HepG2 (cell line): ENCODE measurements around the gene PKDREJ. TPM values are rescaled to one million over a fixed set of nuclear protein-coding genes. Genes with fewer than 3 reads are reported as not detected.

Experiments
- ATAC-seq: fragments of 200-7000 bp; cut with Tn5 transposase; 3 replicates; pipeline ENCODE4 v1.9.1; 2020; ENCODE audit warnings: mild to moderate bottlenecking, moderate library complexity
- BruUV-seq: library from RNA; stranded (reverse); fragments of 400-500 nt; replicated peaks from 2 replicates; lab custom pipeline; 2021; lab: Mats Ljungman, UMichigan
- CTCF ChIA-PET: fragments of 300-600 bp; formaldehyde crosslinking; extraction: SDS; loops from one replicate; lab custom pipeline; 2021; ENCODE audit warnings: low total read pairs, inconsistent platforms, low intra/inter-chr PET ratio; lab: Yijun Ruan, JAX
- POLR2A ChIA-PET: fragments of 350-600 bp; sonication (Branson Sonifier 250); formaldehyde crosslinking; loops from one replicate; lab custom pipeline; 2020; ENCODE audit warnings: antibody characterized with exemption, inconsistent platforms; lab: Yijun Ruan, JAX
- DNase-seq: peaks from one replicate; pipeline ENCODE4 v3.0.0-alpha.2; 2015; ENCODE audit warnings: low spot score
- FAIRE-seq: peaks from 3 replicates; lab custom pipeline; 2011; peaks lifted over from hg19 to GRCh38; lab: Jason Lieb, UNC
- H2AFZ ChIP-seq: one replicate; pipeline ENCODE4 v1.6.1; 2011; ENCODE audit warnings: low read length, inconsistent platforms
- H3K27ac ChIP-seq: fragments of 300-600 bp; 3 replicates; pipeline ENCODE4 v1.8.0; 2011; ENCODE audit warnings: mixed run types, mild to moderate bottlenecking, mixed read lengths, low read length, inconsistent platforms; ENCODE audit not compliant: insufficient read depth; ENCODE audit errors: extremely low read length
- H3K27me3 ChIP-seq, 2 experiments: fragments of 200-600 bp in 1 of 2; 2 replicates in 1 of 2; 3 replicates in 1 of 2; pipeline versions ENCODE4 v1.6.0 to v1.8.0; 2011; ENCODE audit warnings: low read length in 2 of 2, mild to moderate bottlenecking in 2 of 2, moderate library complexity in 2 of 2, inconsistent platforms in 1 of 2; ENCODE audit not compliant: insufficient read depth in 2 of 2, control insufficient read depth in 1 of 2
- H3K36me3 ChIP-seq, 2 experiments: fragments of 200-600 bp in 1 of 2; replicated peaks in 1 of 2; 2 replicates in 1 of 2; 3 replicates in 1 of 2; pipeline versions ENCODE4 v1.5.1 to v1.8.0; 2011; ENCODE audit warnings: low read length in 2 of 2, inconsistent platforms in 1 of 2; ENCODE audit not compliant: insufficient read depth in 2 of 2, control insufficient read depth in 1 of 2
- H3K4me1 ChIP-seq: 2 replicates; pipeline ENCODE4 v1.5.1; 2012; ENCODE audit warnings: low read length, inconsistent platforms; ENCODE audit not compliant: insufficient read depth
- H3K4me2 ChIP-seq: 2 replicates; pipeline ENCODE4 v1.6.0; 2011; ENCODE audit warnings: low read depth, low read length, inconsistent platforms
- H3K4me3 ChIP-seq, 3 experiments: fragments of 200-600 bp in 1 of 3; sonication (generic), shearing (Covaris generic) in 1 of 3; replicated peaks in 1 of 3; 2 replicates each; pipeline ENCODE4 v1.5.1; 2011 to 2016; ENCODE audit warnings: low read length in 3 of 3, inconsistent platforms in 2 of 3, low read depth in 2 of 3, mild to moderate bottlenecking in 2 of 3, control low read depth in 1 of 3, mixed read lengths in 1 of 3; ENCODE audit not compliant: insufficient read depth in 1 of 3
- H3K79me2 ChIP-seq: one replicate; pipeline ENCODE4 v1.6.1; 2011; ENCODE audit warnings: low read length, inconsistent platforms; ENCODE audit not compliant: insufficient read depth
- H3K9ac ChIP-seq: 2 replicates; pipeline ENCODE4 v1.6.0; 2011; ENCODE audit warnings: mild to moderate bottlenecking, low read depth, low read length, inconsistent platforms; ENCODE audit not compliant: insufficient read depth
- H3K9me3 ChIP-seq: 2 replicates; pipeline ENCODE4 v1.5.1; 2012; ENCODE audit warnings: mild to moderate bottlenecking, low read length
- H4K20me1 ChIP-seq: 2 replicates; pipeline ENCODE4 v1.6.0; 2011; ENCODE audit warnings: inconsistent platforms, mild to moderate bottlenecking, low read length, moderate library complexity; ENCODE audit not compliant: insufficient read depth
- GABPB1 ChIP-seq: IDR thresholded peaks from 2 replicates; pipeline ENCODE4 v1.6.1; 2016; ENCODE audit warnings: mild to moderate bottlenecking, missing genetic modification reagents, moderate library complexity, missing compliant biosample characterization
- KDM3A ChIP-seq: IDR thresholded peaks from 2 replicates; pipeline ENCODE4 v1.6.1; 2018; ENCODE audit warnings: low read depth, missing compliant biosample characterization
- MAZ ChIP-seq, 2 experiments: sonication (generic) in 1 of 2; formaldehyde crosslinking in 1 of 2; IDR thresholded peaks; 2 replicates each; pipeline versions ENCODE4 v1.5.0 to v1.6.1; 2012 to 2020; ENCODE audit warnings: low read depth in 2 of 2, mild to moderate bottlenecking in 2 of 2, borderline replicate concordance in 1 of 2, improper control_type of control experiment in 1 of 2, low read length in 1 of 2, missing genetic modification reagents in 1 of 2, moderate library complexity in 1 of 2
- RBFOX2 ChIP-seq: fragments of 200-400 bp; formaldehyde crosslinking; IDR thresholded peaks from 2 replicates; pipeline ENCODE4 v1.6.1; 2017; ENCODE audit warnings: low read depth, mild to moderate bottlenecking, low read length
- SP1 ChIP-seq, 2 experiments: fragments of 450-650 bp in 1 of 2; sonication (generic) in 1 of 2; formaldehyde crosslinking in 1 of 2; IDR thresholded peaks; 2 replicates each; pipeline versions ENCODE4 v1.4.0 to v1.6.1; 2016 to 2020; ENCODE audit warnings: missing genetic modification reagents in 1 of 2
- TCF12 ChIP-seq, 2 experiments: fragments of 450-650 bp in 1 of 2; sonication (generic) in 1 of 2; formaldehyde crosslinking in 1 of 2; IDR thresholded peaks; 2 replicates each; pipeline versions ENCODE4 v1.6.1 to v1.8.0; 2017 to 2022; ENCODE audit warnings: antibody characterized with exemption in 1 of 2, mild to moderate bottlenecking in 1 of 2, missing genetic modification reagents in 1 of 2, moderate library complexity in 1 of 2
- YY1 ChIP-seq: IDR thresholded peaks from 2 replicates; pipeline ENCODE4 v1.6.1; 2011; ENCODE audit warnings: low read length, low read depth, moderate library complexity, mild to moderate bottlenecking; ENCODE audit not compliant: insufficient read depth, insufficient replicate concordance
- ZNF253 ChIP-seq: sonication (generic); formaldehyde crosslinking; IDR thresholded peaks from 2 replicates; pipeline ENCODE4 v1.8.0; 2022; ENCODE audit warnings: mild to moderate bottlenecking, missing genetic modification reagents, borderline replicate concordance
- ZNF607 ChIP-seq: sonication (generic); formaldehyde crosslinking; IDR thresholded peaks from 2 replicates; pipeline ENCODE4 v1.5.1; 2020; ENCODE audit warnings: missing genetic modification reagents, mild to moderate bottlenecking, borderline replicate concordance
- ZNF841 ChIP-seq: sonication (generic); formaldehyde crosslinking; IDR thresholded peaks from 2 replicates; pipeline ENCODE4 v1.8.1; 2023; ENCODE audit warnings: missing genetic modification reagents, borderline replicate concordance
- WGBS: methylation state at CpG from one replicate; pipeline ENCODE4 v1.1.6; 2017; ENCODE audit warnings: low lambda C conversion rate; 5-methylcytosine and 5-hydroxymethylcytosine counted together
- in situ Hi-C: cut with HindIII; loops from 2 replicates; pipeline ENCODE4 v1.10.0; 2017; ENCODE audit warnings: low pct_unique_long_range_greater_than_20kb; ENCODE audit not compliant: extremely low pct_ligation_motif_present
- intact Hi-C: fragments of 100-400 bp; cut with micrococcal nuclease; formaldehyde crosslinking; loops from one replicate; pipeline ENCODE4 v1.10.0; 2022; ENCODE audit not compliant: unreplicated experiment
- polyA plus RNA-seq, 8 experiments: library from polyadenylated mRNA; depleted of rRNA in 3 of 8; stranded (reverse) in 7 of 8; unstranded in 1 of 8; fragments of >200 nt; fragmentation: Illumina TruSeq in 4 of 8; extraction: Trizol in 4 of 8; gene quantifications; 2 replicates each; pipeline versions ENCODE4 v1.2.1 to v1.2.3, GENCODE V29; 2011 to 2016; ENCODE audit warnings: low read depth in 4 of 8, missing spikeins in 1 of 8, mixed read lengths in 1 of 8; ENCODE audit not compliant: insufficient read depth in 1 of 8
- total RNA-seq, 5 experiments: library from RNA; depleted of rRNA; stranded (reverse); fragments of >200 nt; fragmentation: Illumina TruSeq; extraction: Trizol; gene quantifications; 2 replicates each; pipeline ENCODE4 v1.2.3, GENCODE V29; 2016; ENCODE audit warnings: low read depth in 1 of 5
- TF ChIP-seq, protein P1 (sequence below): sonication (generic); formaldehyde crosslinking; IDR thresholded peaks from 2 replicates; pipeline ENCODE4 v1.4.0; 2020; ENCODE audit warnings: low read depth, mild to moderate bottlenecking, missing genetic modification reagents
- TF ChIP-seq, protein P2 (sequence below): sonication (generic); formaldehyde crosslinking; conservative IDR thresholded peaks from 2 replicates; pipeline ENCODE4 v1.8.0; 2022; ENCODE audit warnings: missing genetic modification reagents
- TF ChIP-seq, protein P3 (sequence below): sonication (generic); formaldehyde crosslinking; IDR thresholded peaks from 2 replicates; pipeline ENCODE4 v1.8.0; 2022; ENCODE audit warnings: mild to moderate bottlenecking, missing genetic modification reagents, borderline replicate concordance

PKDREJ gene
- total and polyA plus RNA-seq, 2 of the 13 experiments (the other 11 are each of a cell fraction or from before 2014, with no cell fraction given): not detected

DNA sequence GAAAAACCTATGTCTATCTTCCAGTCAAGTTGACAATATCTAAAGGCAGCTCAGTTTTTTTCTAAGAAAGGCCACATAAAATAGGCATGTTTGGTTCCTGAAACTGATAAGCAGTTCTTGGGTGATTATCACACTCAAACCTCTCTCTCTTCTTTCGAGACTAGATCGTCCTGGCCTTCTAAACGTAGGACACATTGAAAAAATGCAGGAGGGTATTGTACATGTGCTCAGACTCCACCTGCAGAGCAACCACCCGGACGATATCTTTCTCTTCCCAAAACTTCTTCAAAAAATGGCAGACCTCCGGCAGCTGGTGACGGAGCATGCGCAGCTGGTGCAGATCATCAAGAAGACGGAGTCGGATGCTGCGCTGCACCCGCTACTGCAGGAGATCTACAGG, 28.2 kb downstream of the PKDREJ start:
- ChIA-PET POLR2A (no interaction called here), CTCF (no interaction called here)
- no peak overlapping the region for H3K4me2 ChIP-seq
- no peak for DNase-seq
- H3K9ac ChIP-seq: no peak overlapping the region
- TF ChIP-seq ZNF841 (CRISPR knock-in tag) (no peak), KDM3A (CRISPR knock-in tag) (no peak), MAZ (IDR thresholded peaks at IDR 0.05; ENCODE audit: borderline replicate concordance, low read depth, low read length) (no peak), MAZ (CRISPR knock-in tag; IDR thresholded peaks at IDR 0.05; ENCODE audit: low read depth) (no peak), TCF12 (IDR thresholded peaks at IDR 0.05) (no peak), TCF12 (CRISPR knock-in tag; IDR thresholded peaks at IDR 0.05) (no peak), GABPB1 (CRISPR knock-in tag) (no peak), YY1 (no peak), ZNF607 (CRISPR knock-in tag) (no peak), RBFOX2 (no peak), ZNF253 (CRISPR knock-in tag) (no peak), SP1 (IDR thresholded peaks at IDR 0.05) (no peak), SP1 (CRISPR knock-in tag; IDR thresholded peaks at IDR 0.05) (no peak)
- TF ChIP-seq, protein P1, sequence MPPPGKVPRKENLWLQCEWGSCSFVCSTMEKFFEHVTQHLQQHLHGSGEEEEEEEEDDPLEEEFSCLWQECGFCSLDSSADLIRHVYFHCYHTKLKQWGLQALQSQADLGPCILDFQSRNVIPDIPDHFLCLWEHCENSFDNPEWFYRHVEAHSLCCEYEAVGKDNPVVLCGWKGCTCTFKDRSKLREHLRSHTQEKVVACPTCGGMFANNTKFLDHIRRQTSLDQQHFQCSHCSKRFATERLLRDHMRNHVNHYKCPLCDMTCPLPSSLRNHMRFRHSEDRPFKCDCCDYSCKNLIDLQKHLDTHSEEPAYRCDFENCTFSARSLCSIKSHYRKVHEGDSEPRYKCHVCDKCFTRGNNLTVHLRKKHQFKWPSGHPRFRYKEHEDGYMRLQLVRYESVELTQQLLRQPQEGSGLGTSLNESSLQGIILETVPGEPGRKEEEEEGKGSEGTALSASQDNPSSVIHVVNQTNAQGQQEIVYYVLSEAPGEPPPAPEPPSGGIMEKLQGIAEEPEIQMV (CRISPR knock-in tag): no peak
- TF ChIP-seq, protein P2, sequence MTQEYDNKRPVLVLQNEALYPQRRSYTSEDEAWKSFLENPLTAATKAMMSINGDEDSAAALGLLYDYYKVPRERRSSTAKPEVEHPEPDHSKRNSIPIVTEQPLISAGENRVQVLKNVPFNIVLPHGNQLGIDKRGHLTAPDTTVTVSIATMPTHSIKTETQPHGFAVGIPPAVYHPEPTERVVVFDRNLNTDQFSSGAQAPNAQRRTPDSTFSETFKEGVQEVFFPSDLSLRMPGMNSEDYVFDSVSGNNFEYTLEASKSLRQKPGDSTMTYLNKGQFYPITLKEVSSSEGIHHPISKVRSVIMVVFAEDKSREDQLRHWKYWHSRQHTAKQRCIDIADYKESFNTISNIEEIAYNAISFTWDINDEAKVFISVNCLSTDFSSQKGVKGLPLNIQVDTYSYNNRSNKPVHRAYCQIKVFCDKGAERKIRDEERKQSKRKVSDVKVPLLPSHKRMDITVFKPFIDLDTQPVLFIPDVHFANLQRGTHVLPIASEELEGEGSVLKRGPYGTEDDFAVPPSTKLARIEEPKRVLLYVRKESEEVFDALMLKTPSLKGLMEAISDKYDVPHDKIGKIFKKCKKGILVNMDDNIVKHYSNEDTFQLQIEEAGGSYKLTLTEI (CRISPR knock-in tag): no peak
- TF ChIP-seq, protein P3, sequence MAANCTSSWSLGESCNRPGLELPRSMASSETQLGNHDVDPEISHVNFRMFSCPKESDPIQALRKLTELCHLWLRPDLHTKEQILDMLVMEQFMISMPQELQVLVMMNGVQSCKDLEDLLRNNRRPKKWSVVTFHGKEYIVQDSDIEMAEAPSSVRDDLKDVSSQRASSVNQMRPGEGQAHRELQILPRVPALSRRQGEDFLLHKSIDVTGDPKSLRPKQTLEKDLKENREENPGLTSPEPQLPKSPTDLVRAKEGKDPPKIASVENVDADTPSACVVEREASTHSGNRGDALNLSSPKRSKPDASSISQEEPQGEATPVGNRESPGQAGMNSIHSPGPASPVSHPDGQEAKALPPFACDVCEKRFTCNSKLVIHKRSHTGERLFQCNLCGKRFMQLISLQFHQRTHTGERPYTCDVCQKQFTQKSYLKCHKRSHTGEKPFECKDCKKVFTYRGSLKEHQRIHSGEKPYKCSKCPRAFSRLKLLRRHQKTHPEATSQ (CRISPR knock-in tag): no peak
- TF ChIP-seq, all 625 proteins: peak for 0
- Histone ChIP-seq H3K4me1 (no peaks in the 10 kb centered on the region), H3K9me3 (no peaks in the 10 kb centered on the region), H3K36me3 (peaks cover 6 to 44% of the 10 kb centered on the region in 2 experiments; a peak in 4 of 5 replicates), H3K4me3 (no peak overlapping the region), H2AFZ (no peak overlapping the region), H4K20me1 (no peaks in the 10 kb centered on the region), H3K27ac (no peak overlapping the region), H3K79me2 (no peaks in the 10 kb centered on the region), H3K27me3 (no peaks in the 10 kb centered on the region)
- FAIRE-seq (no peak), ATAC-seq (no peak)
- in situ Hi-C loops (no loop called here), intact Hi-C loops (no loop called here)
- WGBS: 95% methylated on average over 12 of the region's 12 CpGs
- BruUV-seq: no TSS peak
